ENCODE results near the gene RFX8. TPM values are rescaled to one million over a fixed set of nuclear protein-coding genes. Genes with fewer than 3 reads are reported as not detected.
"Not testable (repeated sequence)": the region's sequence is repeated elsewhere in the genome, so short reads cannot be mapped to it uniquely, and the experiment has no call there.

Gene RFX8
- total RNA-seq, 1 donor from 2014 or later: not detected

- peak overlapping the region; percentile 24 for H3K27ac ChIP-seq (replicated peaks)
- TF ChIP-seq CTCF (IDR thresholded peaks at IDR 0.05; ENCODE audit: borderline replicate concordance): no peak
- H3K4me3 ChIP-seq: no peak overlapping the region
- H3K4me1 ChIP-seq: peaks cover 4% of the 10 kb centered on the region
- H3K9me3 ChIP-seq (replicated peaks): no peaks in the 10 kb centered on the region
- DNase-seq: no peak
- intact Hi-C loops (cut with micrococcal nuclease): no loop called here
- no peaks in the 10 kb centered on the region for H3K36me3 ChIP-seq
- H3K27me3 ChIP-seq (ENCODE audit: low read depth): no peaks in the 10 kb centered on the region
Measured at GRCh38 chr2:101509499-101510284, 34.8 kb upstream of the RFX8 start.

- intact Hi-C loops (cut with micrococcal nuclease): no loop called here
- no peak for TF ChIP-seq CTCF (IDR thresholded peaks at IDR 0.05; ENCODE audit: borderline replicate concordance)
- Histone ChIP-seq H3K36me3 (no peaks in the 10 kb centered on the region), H3K27ac (replicated peaks) (peak overlapping the region; percentile 16), H3K9me3 (replicated peaks) (no peaks in the 10 kb centered on the region), H3K4me3 (no peak overlapping the region), H3K4me1 (peaks cover 4% of the 10 kb centered on the region), H3K27me3 (ENCODE audit: low read depth) (no peaks in the 10 kb centered on the region)
- no peak for DNase-seq
Measured at GRCh38 chr2:101508636-101509035, 33.7 kb upstream of the RFX8 start.

- H3K9me3 ChIP-seq (replicated peaks); H3K4me3 ChIP-seq; H3K27me3 ChIP-seq (ENCODE audit: low read depth); H3K36me3 ChIP-seq; H3K27ac ChIP-seq (replicated peaks); DNase-seq; intact Hi-C loops (cut with micrococcal nuclease): not testable (repeated sequence)
- H3K4me1 ChIP-seq: peaks cover 23% of the 10 kb centered on the region
Measured at GRCh38 chr2:101505276-101505675, 30.4 kb upstream of the RFX8 start.

- H3K36me3 ChIP-seq; H3K27ac ChIP-seq (replicated peaks); intact Hi-C loops (cut with micrococcal nuclease); H3K9me3 ChIP-seq (replicated peaks); H3K27me3 ChIP-seq (ENCODE audit: low read depth); H3K4me3 ChIP-seq; DNase-seq: not testable (repeated sequence)
- H3K4me1 ChIP-seq: peaks cover 23% of the 10 kb centered on the region
Measured at GRCh38 chr2:101504744-101505143, 29.8 kb upstream of the RFX8 start.

GRCh38 chr2:101502095-101502494 is 27.2 kb upstream of the RFX8 start:
- TF ChIP-seq CTCF (IDR thresholded peaks at IDR 0.05; ENCODE audit: borderline replicate concordance): no peak
- Histone ChIP-seq H3K27ac (replicated peaks) (peak overlapping the region; percentile 68), H3K4me3 (no peak overlapping the region), H3K27me3 (ENCODE audit: low read depth) (no peaks in the 10 kb centered on the region), H3K4me1 (peaks cover 23% of the 10 kb centered on the region), H3K36me3 (no peaks in the 10 kb centered on the region), H3K9me3 (replicated peaks) (no peaks in the 10 kb centered on the region)
- intact Hi-C loops (cut with micrococcal nuclease): no loop called here
- DNase-seq: no peak

GRCh38 chr2:101501443-101501842 is 26.5 kb upstream of the RFX8 start:
- peak overlapping the region; percentile 35 for H3K4me3 ChIP-seq
- peaks cover 23% of the 10 kb centered on the region for H3K4me1 ChIP-seq
- H3K27ac ChIP-seq (replicated peaks): peak overlapping the region; percentile 68
- H3K36me3 ChIP-seq: no peaks in the 10 kb centered on the region
- intact Hi-C loops (cut with micrococcal nuclease): no loop called here
- no peaks in the 10 kb centered on the region for H3K9me3 ChIP-seq (replicated peaks)
- DNase-seq: no peak
- no peak for TF ChIP-seq CTCF (IDR thresholded peaks at IDR 0.05; ENCODE audit: borderline replicate concordance)
- H3K27me3 ChIP-seq (ENCODE audit: low read depth): no peaks in the 10 kb centered on the region

All from left ventricle myocardium inferior (tissue), 1 donor.